ENCODE results near the gene TNFAIP3.

The TNFAIP3 gene

DNA sequence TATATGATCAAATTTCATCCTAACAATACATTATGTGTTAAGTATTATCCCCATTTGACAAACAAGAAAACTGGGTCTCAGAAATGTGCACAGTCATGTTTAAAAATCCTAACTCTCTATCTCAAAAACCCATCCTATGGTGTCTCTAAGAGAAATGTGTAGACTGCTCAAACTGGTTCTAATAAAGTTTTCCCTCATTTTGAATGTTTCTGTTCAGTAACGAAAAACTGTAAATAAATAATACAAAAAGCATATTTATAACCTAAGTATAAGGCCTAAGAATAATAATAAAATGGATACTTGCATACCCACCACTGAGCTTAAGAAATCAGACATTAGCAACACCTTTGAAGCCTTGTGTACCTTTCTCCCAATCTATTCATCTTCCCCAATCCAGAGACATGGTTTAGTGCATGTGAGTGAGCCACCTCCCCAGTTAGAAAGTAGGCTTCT is 39.0 kb downstream of the TNFAIP3 start:
- DNase-seq (ENCODE audit: insufficient read length, low spot score) (no peak), FAIRE-seq (no peak)
- TF ChIP-seq, protein P1, sequence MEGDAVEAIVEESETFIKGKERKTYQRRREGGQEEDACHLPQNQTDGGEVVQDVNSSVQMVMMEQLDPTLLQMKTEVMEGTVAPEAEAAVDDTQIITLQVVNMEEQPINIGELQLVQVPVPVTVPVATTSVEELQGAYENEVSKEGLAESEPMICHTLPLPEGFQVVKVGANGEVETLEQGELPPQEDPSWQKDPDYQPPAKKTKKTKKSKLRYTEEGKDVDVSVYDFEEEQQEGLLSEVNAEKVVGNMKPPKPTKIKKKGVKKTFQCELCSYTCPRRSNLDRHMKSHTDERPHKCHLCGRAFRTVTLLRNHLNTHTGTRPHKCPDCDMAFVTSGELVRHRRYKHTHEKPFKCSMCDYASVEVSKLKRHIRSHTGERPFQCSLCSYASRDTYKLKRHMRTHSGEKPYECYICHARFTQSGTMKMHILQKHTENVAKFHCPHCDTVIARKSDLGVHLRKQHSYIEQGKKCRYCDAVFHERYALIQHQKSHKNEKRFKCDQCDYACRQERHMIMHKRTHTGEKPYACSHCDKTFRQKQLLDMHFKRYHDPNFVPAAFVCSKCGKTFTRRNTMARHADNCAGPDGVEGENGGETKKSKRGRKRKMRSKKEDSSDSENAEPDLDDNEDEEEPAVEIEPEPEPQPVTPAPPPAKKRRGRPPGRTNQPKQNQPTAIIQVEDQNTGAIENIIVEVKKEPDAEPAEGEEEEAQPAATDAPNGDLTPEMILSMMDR (IDR thresholded peaks at IDR 0.05; ENCODE audit: insufficient read depth, missing control alignments), result no peak

DNA sequence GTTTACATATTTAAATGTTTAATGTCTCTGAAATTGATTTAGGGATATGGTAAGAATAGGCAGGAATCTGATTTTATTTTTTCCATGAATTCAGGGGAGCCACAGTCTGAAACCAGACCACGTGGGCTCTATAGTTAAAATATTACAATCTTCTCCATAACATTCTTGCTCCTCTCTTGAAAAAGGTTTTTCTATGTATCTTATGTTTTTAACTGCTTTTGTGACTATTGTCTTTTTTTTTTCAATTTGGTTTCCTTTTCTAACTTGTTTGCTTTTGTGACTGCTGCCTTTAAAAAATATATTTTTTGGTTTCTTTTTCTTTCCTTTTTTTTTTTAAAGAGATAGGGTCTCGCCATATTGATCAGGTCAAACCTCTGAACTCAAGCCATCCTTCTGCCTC is 40.1 kb downstream of the TNFAIP3 start:
- no peak for DNase-seq (ENCODE audit: insufficient read length, low spot score)
- FAIRE-seq, result no peak
- TF ChIP-seq, protein P1 (IDR thresholded peaks at IDR 0.05; ENCODE audit: insufficient read depth, missing control alignments), result no peak

DNA sequence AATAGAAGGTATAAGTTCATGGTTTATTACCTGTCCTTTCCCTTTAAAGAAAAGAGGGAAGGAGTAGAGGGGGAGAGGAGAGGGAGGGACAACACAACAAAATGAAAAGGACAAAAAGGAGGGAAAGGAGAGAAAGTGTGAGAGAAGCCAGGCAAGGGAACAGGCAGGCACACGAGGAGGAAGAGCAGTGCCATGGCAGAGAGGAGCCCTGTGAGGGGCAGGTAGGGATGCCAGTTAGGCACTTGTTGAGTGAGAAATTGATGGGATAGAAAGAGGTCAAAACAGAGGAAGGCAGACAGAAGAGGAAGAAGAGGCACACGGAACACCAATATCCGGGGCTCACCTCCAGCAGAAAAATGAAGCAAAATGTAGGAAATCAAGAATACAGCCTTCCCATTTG is 42.5 kb downstream of the TNFAIP3 start:
- DNase-seq (ENCODE audit: insufficient read length, low spot score) (no peak), FAIRE-seq (no peak)
- TF ChIP-seq, protein P1 (IDR thresholded peaks at IDR 0.05; ENCODE audit: insufficient read depth, missing control alignments), result no peak

DNA sequence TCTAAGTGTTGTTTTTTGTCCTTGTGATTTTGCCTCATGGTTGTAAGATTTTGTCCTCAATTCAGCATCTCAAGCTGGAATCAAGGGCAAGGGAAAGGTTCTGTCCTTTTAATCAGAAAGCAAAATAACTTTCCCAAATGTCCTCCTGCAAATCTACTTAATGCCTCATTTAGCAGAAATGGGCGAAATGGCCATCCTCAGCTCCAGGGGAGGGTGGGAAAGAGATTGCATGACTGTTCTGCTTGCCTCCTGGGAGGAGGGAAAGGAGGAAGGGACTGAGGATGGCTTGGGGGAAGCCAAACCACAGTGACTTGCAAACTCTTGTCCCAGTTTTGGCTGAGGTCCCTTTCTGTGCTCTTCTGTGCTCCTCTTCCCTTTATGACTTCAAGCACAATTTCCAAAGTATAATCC is 43.4 kb downstream of the TNFAIP3 start:
- FAIRE-seq, result no peak
- TF ChIP-seq, protein P1 (IDR thresholded peaks at IDR 0.05; ENCODE audit: insufficient read depth, missing control alignments), result no peak
- DNase-seq (ENCODE audit: insufficient read length, low spot score), result no peak

DNA sequence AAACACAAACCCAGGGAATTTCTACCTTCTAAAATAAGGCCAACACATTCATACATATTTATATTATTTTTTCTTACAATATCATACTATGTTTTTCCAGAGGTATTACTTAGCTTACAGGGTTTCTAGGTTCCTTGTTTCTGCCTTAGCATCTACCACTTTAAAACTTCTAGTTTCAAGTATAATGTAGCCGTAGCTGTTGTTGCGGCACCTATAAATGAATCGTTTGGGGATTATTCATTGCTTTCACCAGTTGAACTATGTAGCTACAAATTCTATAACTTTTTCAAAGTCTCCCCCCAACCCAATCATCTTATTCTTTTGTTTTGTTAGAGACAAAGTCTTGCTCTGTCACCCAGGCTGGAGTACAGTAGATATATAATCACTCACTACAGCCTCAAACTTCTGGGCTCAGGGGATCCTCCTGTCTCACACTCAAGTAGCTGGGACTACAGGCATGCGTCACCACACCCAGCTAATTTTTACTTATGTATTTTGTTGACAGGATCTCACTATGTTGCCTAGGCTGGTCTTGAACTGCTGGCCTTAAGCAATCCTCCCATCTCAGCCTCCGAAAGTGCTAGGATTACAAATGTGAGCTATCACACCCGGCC is 43.9 kb downstream of the TNFAIP3 start:
- DNase-seq (ENCODE audit: insufficient read length, low spot score) (no peak), FAIRE-seq (no peak)
- TF ChIP-seq, protein P1 (IDR thresholded peaks at IDR 0.05; ENCODE audit: insufficient read depth, missing control alignments), result no peak

DNA sequence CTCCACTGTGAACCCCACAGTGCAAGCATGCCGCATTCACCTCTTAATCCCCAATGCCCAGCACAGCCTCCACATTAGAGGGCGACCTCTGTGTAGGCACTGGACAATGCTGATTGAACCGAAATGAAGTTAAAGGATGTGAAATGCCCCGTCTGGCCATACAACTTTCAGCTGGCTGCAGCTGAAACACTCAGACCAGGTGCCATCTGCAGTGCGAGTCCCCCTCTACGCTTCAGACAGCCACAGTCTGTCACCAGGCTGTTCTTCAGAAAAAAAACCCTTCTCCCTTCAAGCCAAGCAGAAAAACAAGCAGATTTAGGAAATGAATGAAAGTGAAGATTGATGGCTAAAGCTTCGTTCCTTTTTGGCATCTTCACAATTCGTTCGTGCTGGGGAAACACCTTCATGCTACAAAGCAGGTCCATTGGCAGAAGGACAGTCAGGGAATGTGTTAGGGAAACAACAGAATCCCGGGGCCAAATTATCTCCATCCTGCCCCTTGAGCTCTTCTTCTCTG is 44.7 kb downstream of the TNFAIP3 start:
- DNase-seq (ENCODE audit: insufficient read length, low spot score) (no peak), FAIRE-seq (no peak)

DNA sequence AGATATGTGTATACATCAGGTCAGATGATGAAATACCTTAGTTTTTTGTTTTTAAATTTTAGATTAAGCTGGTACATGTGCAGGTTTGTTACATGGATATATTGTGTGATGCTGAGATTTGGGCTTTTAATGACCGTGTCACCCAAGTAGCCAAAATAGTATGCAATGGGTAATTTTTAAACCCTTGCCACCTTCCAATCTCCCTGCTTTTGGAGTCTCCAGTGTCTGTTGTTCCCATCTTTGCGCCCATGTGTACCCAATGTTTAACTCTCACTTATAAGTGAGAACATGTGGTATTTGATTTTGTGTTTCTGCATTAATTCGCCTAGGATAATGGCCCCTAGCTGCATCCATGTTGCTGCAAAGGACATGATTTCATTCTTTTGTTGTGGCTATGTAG is 45.8 kb downstream of the TNFAIP3 start:
- no peak for DNase-seq (ENCODE audit: insufficient read length, low spot score)
- TF ChIP-seq, protein P1 (IDR thresholded peaks at IDR 0.05; ENCODE audit: insufficient read depth, missing control alignments), result no peak
- no peak for FAIRE-seq

More for the DNA sequence above, 44.7 kb downstream of the TNFAIP3 start:
- TF ChIP-seq, protein P1 (IDR thresholded peaks at IDR 0.05; ENCODE audit: insufficient read depth, missing control alignments), result no peak
